Omental fat pad (tissue), 4 donors: ENCODE measurements around the gene TSHZ1. TPM values are rescaled to one million over a fixed set of nuclear protein-coding genes. Genes with fewer than 3 reads are reported as not detected.
"Not testable (repeated sequence)": the region's sequence is repeated elsewhere in the genome, so short reads cannot be mapped to it uniquely, and the experiment has no call there.

ENCODE experiments used
- ATAC-seq: fragments of 150-250 bp; one replicate; pipeline ENCODE4 v1.9.1; 2016; ENCODE audit warnings: mild to moderate bottlenecking, moderate library complexity; ENCODE audit not compliant: low FRiP score
- DNase-seq: peaks from one replicate; pipeline ENCODE4 v3.0.0-alpha.2; 2019; ENCODE audit warnings: low spot score
- total RNA-seq, 4 donors: library from RNA; depleted of rRNA; stranded (reverse); fragments of >200 nt; gene quantifications; one replicate each; pipeline ENCODE4 v1.1.0, GENCODE V29; 2016
- TF ChIP-seq, protein P1 (sequence below), 3 donors: fragments of 450-650 bp; IDR thresholded peaks; one replicate each; pipeline ENCODE4 v1.5.1; 2016 to 2017; ENCODE audit warnings: antibody characterized with exemption in 3 of 3, mild to moderate bottlenecking in 3 of 3, moderate library complexity in 2 of 3

The TSHZ1 gene
- total RNA-seq, 4 donors from 2014 or later = 11.6 to 18.4 (median 13.7) TPM

GRCh38 chr18:75179819-75180600 is 30.6 kb upstream of the TSHZ1 start:
- DNase-seq (no peak), ATAC-seq (no peak)
- TF ChIP-seq, protein P1, sequence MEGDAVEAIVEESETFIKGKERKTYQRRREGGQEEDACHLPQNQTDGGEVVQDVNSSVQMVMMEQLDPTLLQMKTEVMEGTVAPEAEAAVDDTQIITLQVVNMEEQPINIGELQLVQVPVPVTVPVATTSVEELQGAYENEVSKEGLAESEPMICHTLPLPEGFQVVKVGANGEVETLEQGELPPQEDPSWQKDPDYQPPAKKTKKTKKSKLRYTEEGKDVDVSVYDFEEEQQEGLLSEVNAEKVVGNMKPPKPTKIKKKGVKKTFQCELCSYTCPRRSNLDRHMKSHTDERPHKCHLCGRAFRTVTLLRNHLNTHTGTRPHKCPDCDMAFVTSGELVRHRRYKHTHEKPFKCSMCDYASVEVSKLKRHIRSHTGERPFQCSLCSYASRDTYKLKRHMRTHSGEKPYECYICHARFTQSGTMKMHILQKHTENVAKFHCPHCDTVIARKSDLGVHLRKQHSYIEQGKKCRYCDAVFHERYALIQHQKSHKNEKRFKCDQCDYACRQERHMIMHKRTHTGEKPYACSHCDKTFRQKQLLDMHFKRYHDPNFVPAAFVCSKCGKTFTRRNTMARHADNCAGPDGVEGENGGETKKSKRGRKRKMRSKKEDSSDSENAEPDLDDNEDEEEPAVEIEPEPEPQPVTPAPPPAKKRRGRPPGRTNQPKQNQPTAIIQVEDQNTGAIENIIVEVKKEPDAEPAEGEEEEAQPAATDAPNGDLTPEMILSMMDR (IDR thresholded peaks at IDR 0.05) = no peak

GRCh38 chr18:75183524-75183923 is 27.1 kb upstream of the TSHZ1 start:
- DNase-seq = no peak
- ATAC-seq = no peak
- TF ChIP-seq, protein P1 (IDR thresholded peaks at IDR 0.05) = no peak

- ATAC-seq (no peak), DNase-seq (no peak)
- TF ChIP-seq, protein P1 (IDR thresholded peaks at IDR 0.05) = no peak
Observed at GRCh38 chr18:75183973-75184493, 26.6 kb upstream of the TSHZ1 start.

GRCh38 chr18:75185460-75185859 is 25.1 kb upstream of the TSHZ1 start:
- ATAC-seq (no peak), DNase-seq (no peak)
- TF ChIP-seq, protein P1 (IDR thresholded peaks at IDR 0.05) = no peak

DNA sequence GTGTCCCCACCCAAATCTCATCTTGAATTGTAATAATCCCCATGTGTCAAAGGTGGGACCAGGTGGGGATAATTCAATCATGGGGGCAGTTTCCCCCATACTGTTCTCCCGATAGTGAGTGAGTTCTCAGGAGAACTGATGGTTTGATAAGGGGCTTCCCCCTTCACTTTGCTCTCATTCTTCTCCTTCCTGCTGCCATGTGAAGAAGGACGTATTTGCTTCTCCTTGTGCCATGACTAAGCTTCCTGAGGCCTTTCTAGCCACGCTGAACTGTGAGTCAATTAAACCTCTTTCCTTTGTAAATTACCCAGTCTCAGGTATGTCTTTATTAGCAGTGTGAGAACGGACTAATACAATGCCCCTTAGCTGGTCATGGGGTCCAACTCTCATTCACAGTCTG is 22.9 kb upstream of the TSHZ1 start:
- not testable (repeated sequence) for DNase-seq, ATAC-seq

- TF ChIP-seq, protein P1 (IDR thresholded peaks at IDR 0.05) = no peak
- no peak for ATAC-seq
Observed at GRCh38 chr18:75189696-75190095, 20.9 kb upstream of the TSHZ1 start.

GRCh38 chr18:75192899-75193298 is 17.7 kb upstream of the TSHZ1 start:
- TF ChIP-seq, protein P1 (IDR thresholded peaks at IDR 0.05) = no peak
- ATAC-seq (no peak), DNase-seq (no peak)

More at GRCh38 chr18:75189696-75190095, 20.9 kb upstream of the TSHZ1 start:
- no peak for DNase-seq
